Retina (tissue), 1 donor: ENCODE measurements around the gene CEACAM5.
"Not testable (repeated sequence)": the region's sequence is repeated elsewhere in the genome, so short reads cannot be mapped to it uniquely, and the experiment has no call there.

ENCODE experiments used
- DNase-seq: peaks from one replicate; pipeline ENCODE4 v3.0.0-alpha.2; 2016

CEACAM5 gene

DNA sequence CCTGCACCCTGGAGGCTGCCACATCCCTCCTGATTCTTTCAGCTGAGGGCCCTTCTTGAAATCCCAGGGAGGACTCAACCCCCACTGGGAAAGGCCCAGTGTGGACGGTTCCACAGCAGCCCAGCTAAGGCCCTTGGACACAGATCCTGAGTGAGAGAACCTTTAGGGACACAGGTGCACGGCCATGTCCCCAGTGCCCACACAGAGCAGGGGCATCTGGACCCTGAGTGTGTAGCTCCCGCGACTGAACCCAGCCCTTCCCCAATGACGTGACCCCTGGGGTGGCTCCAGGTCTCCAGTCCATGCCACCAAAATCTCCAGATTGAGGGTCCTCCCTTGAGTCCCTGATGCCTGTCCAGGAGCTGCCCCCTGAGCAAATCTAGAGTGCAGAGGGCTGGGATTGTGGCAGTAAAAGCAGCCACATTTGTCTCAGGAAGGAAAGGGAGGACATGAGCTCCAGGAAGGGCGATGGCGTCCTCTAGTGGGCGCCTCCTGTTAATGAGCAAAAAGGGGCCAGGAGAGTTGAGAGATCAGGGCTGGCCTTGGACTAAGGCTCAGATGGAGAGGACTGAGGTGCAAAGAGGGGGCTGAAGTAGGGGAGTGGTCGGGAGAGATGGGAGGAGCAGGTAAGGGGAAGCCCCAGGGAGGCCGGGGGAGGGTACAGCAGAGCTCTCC, 6.9 kb upstream of the CEACAM5 start:
- no peak for DNase-seq

DNA sequence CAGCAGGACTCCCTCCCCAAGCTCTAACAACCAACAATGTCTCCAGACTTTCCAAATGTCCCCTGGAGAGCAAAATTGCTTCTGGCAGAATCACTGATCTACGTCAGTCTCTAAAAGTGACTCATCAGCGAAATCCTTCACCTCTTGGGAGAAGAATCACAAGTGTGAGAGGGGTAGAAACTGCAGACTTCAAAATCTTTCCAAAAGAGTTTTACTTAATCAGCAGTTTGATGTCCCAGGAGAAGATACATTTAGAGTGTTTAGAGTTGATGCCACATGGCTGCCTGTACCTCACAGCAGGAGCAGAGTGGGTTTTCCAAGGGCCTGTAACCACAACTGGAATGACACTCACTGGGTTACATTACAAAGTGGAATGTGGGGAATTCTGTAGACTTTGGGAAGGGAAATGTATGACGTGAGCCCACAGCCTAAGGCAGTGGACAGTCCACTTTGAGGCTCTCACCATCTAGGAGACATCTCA, 6.2 kb upstream of the CEACAM5 start:
- no peak for DNase-seq

DNA sequence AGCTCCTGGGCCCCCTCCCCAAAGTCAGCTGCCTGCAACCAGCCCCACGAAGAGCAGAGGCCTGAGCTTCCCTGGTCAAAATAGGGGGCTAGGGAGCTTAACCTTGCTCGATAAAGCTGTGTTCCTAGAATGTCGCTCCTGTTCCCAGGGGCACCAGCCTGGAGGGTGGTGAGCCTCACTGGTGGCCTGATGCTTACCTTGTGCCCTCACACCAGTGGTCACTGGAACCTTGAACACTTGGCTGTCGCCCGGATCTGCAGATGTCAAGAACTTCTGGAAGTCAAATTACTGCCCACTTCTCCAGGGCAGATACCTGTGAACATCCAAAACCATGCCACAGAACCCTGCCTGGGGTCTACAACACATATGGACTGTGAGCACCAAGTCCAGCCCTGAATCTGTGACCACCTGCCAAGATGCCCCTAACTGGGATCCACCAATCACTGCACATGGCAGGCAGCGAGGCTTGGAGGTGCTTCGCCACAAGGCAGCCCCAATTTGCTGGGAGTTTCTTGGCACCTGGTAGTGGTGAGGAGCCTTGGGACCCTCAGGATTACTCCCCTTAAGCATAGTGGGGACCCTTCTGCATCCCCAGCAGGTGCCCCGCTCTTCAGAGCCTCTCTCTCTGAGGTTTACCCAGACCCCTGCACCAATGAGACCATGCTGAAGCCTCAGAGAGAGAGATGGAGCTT, 4.7 kb upstream of the CEACAM5 start:
- DNase-seq: no peak

DNA sequence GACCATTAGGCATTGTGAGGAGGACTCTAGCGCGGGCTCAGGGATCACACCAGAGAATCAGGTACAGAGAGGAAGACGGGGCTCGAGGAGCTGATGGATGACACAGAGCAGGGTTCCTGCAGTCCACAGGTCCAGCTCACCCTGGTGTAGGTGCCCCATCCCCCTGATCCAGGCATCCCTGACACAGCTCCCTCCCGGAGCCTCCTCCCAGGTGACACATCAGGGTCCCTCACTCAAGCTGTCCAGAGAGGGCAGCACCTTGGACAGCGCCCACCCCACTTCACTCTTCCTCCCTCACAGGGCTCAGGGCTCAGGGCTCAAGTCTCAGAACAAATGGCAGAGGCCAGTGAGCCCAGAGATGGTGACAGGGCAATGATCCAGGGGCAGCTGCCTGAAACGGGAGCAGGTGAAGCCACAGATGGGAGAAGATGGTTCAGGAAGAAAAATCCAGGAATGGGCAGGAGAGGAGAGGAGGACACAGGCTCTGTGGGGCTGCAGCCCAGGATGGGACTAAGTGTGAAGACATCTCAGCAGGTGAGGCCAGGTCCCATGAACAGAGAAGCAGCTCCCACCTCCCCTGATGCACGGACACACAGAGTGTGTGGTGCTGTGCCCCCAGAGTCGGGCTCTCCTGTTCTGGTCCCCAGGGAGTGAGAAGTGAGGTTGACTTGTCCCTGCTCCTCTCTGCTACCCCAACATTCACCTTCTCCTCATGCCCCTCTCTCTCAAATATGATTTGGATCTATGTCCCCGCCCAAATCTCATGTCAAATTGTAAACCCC, 2.8 kb upstream of the CEACAM5 start:
- no peak for DNase-seq

DNA sequence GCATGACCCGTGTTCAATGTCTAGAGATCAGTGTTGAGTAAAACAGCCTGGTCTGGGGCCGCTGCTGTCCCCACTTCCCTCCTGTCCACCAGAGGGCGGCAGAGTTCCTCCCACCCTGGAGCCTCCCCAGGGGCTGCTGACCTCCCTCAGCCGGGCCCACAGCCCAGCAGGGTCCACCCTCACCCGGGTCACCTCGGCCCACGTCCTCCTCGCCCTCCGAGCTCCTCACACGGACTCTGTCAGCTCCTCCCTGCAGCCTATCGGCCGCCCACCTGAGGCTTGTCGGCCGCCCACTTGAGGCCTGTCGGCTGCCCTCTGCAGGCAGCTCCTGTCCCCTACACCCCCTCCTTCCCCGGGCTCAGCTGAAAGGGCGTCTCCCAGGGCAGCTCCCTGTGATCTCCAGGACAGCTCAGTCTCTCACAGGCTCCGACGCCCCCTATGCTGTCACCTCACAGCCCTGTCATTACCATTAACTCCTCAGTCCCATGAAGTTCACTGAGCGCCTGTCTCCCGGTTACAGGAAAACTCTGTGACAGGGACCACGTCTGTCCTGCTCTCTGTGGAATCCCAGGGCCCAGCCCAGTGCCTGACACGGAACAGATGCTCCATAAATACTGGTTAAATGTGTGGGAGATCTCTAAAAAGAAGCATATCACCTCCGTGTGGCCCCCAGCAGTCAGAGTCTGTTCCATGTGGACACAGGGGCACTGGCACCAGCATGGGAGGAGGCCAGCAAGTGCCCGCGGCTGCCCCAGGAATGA, 1.5 kb upstream of the CEACAM5 start:
- peak; percentile 46 for DNase-seq

DNA sequence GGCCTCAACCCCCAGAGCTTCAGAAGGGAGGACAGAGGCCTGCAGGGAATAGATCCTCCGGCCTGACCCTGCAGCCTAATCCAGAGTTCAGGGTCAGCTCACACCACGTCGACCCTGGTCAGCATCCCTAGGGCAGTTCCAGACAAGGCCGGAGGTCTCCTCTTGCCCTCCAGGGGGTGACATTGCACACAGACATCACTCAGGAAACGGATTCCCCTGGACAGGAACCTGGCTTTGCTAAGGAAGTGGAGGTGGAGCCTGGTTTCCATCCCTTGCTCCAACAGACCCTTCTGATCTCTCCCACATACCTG, 969 bp upstream of the CEACAM5 start:
- no peak for DNase-seq

DNA sequence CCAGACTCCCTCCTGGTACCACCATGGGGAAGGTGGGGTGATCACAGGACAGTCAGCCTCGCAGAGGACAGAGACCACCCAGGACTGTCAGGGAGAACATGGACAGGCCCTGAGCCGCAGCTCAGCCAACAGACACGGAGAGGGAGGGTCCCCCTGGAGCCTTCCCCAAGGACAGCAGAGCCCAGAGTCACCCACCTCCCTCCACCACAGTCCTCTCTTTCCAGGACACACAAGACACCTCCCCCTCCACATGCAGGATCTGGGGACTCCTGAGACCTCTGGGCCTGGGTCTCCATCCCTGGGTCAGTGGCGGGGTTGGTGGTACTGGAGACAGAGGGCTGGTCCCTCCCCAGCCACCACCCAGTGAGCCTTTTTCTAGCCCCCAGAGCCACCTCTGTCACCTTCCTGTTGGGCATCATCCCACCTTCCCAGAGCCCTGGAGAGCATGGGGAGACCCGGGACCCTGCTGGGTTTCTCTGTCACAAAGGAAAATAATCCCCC, 505 bp upstream of the CEACAM5 start:
- DNase-seq: no peak

DNA sequence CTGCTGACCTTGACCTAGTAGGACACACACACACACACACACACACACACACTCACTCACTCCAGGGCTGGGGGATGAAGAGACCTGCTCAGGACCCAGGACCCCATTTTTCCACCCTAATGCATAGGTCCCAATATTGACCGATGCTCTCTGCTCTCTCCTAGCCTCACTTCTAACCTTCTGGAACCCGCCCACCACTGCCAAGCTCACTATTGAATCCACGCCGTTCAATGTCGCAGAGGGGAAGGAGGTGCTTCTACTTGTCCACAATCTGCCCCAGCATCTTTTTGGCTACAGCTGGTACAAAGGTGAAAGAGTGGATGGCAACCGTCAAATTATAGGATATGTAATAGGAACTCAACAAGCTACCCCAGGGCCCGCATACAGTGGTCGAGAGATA, 1.1 kb downstream of the CEACAM5 start:
- DNase-seq: not testable (repeated sequence)

DNA sequence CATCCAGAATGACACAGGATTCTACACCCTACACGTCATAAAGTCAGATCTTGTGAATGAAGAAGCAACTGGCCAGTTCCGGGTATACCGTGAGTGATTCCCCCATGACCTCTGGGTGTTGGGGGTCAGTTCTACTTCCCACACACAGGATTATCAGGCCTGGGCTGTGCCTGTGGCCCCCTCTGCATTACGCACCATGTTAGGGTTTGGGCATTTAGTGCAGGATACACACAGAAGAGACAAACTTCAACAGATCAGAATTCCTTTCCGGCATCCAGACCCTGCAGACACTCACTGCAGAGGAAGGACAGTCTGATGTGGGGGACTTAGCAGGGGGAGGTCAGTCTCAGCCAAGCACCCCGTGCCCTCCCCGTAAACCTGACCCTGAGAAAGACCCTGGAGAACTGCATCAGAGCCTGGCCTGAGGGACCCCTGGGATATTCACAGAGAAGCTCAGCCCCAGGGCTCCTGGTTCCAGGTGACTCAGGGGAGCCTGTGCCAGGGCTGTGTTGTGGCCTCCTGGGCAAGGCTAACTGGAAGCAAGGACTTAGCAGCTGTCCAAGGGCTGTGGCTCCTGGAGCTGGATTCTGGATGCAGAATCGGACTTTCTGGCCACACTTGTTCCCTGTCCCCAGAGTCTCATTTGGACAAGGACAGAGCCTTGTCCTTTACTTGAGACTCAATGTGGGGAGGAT, 1.7 kb downstream of the CEACAM5 start:
- DNase-seq: no peak

DNA sequence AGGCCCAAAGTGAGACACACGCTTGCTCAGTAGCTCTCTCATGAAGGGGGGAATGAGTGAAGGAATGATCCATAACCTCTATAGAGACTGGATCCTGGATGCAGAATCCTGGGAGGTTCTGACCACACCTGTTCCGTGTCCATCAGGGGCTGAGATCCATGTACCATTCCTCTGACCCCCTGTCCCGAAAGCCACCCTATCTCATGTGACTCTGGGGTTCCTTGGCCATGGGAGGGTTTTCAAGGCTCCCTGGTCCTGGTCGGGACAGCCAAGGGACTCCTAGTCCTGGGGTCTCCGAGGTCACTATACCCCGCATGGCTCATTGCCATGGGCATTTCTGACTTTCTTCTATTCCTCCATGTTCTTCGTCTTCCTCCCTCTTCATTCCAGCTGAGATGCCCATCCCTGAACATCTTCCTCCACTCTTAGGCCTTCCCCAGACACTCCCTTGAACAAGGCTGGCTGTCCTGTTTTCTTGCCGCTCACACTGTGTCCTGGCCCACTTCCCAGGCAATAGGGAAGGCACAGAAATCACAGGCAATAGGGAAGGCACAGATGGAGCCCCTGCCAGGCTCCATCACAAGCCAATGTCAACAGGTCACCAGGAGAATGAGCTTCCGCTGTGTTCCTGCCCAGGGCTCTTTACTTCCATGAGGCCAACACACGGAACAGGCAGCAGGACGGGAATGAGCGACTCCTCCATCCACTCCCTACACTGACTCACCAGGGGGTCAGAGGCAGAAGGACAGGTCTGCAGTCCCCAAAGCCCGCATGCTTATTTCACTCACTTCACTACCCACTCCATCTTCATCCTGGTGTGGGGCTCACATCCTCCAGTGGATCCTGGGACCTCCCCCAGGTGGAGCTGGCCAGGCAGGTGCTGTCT, 3.2 kb downstream of the CEACAM5 start:
- DNase-seq: no peak

DNA sequence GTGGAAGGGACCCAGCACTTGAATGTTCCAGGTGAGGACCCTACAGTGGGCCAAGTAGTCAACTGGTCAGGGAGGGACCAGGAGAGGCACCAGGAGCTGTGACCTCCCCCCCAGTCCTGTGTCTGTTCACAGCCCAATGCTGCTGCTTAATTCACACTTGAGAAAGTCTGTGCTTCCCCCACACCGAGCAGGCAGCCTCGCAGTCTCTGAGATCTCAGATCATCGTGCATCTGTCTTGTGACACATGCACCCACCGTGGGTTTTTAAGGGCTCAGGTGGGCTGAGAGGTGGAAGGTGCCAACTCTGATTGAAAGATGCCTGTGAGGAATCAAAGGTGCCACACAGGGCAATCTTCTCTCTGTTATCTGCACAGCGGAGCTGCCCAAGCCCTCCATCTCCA, 6.2 kb downstream of the CEACAM5 start:
- no peak for DNase-seq

DNA sequence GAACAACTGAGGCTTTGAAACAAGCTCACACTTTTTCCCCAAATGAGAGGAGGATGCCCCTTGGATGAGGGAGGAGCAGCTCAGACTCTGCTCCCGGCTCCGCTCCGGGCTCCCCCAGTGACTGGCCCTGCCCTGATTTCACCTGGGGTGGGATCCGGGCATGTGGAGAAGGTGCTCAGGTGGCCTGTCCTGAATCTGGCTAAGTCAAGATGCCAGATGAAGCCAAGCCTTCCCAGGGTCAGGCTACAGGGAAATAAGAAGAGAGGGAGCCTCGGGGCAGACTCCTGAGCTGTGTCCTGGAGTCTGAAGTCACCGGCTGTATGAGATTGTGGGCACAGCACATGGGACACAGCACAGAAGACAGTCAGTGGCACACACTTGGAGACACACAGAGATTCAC, 10.3 kb downstream of the CEACAM5 start:
- no peak for DNase-seq

DNA sequence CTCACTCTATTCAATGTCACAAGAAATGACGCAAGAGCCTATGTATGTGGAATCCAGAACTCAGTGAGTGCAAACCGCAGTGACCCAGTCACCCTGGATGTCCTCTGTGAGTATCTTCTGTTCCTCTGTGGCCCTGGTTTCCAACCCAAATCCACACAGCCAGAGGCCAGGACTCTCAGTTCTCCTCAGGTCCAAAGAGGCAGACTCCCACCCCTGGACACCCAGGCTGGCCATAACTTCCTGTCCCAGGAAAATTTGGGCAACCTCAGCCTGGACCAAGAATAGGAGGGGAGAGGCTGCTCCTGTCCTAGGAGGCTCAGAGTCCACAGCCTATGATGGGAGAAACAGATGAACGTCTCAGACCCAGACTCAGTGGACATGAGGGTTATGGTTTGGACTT, 11.7 kb downstream of the CEACAM5 start:
- DNase-seq: no peak

DNA sequence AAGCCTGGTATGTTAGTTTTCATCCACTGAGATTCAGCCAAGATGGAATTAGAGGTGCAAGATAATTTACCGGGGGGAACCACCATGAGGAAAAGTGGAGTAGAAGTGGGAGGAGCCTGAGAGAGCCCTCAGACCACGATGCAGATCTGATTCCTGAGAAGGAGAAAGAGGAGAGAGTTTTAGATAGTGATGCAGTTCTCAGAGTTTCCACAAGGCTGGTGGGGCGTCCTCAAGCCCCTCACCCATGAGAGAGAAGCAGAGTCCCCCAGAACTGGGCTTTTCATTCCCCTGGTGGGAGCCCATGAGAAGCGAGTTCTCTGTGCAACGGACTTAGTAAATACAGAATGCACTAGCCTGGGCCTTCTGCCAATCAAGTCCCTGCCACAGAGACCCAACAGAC, 18.1 kb downstream of the CEACAM5 start:
- DNase-seq: no peak

DNA sequence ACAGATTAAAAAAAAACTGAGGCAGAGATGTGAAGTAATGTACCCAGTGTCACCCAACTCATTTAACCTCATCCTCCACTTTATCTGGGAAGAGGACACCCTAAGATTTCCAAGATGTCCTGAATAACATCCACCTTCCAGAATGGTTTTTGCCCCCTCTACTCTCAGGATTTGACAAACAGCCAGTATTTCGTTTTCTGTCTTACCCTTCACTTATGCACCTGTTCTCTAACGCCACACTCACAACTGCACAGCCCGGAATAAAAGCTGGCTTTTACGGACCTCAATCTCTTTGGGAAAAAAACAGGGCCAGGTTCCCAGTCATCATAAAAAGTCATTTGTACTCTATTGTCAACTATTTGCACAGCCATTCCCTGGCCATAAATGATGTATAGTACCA, 25.7 kb downstream of the CEACAM5 start:
- DNase-seq: no peak

DNA sequence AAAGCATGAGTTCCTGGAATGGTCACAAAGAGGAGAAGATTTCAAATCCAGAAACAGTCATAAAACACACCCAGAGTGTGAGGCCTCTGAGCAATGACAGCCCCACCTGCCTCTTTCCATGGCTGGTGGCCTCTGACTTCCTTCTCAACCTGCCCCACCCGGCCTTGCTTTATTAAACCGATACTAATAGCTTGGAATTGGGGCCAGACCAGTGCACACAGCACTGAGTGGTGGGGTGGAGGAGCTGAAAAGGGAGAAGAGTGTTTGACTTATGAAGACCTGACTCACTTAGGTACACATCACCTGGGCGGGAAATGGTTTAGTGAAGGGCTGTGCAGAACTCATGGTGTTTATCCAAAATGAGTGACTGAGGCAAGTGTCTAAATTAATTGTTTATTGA, 26.2 kb downstream of the CEACAM5 start:
- no peak for DNase-seq

DNA sequence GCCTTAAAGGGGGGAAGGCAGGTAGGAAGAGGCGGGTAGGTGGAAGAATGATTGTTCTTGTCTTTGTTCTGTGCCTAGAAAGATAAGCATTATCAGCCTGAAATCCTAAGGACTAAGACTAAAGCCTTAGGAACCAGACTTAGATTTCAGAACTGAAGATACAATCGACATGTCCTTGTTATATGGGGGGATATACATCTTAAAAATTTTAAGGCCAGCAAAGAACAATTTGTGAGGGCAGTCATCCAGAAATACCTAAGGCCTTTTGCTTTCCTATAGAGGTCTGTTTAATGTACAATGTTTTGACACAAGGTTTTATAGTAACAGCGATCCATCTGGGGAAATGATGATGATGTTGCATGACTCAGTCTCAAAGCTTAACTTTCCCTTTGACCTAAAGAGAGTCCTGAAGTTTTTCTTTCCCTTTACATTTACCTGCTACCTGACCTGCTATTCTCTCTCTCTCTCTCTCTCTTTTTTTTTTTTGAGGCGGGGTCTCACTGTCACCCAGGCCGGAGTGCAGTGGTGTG, 26.7 kb downstream of the CEACAM5 start:
- no peak for DNase-seq

DNA sequence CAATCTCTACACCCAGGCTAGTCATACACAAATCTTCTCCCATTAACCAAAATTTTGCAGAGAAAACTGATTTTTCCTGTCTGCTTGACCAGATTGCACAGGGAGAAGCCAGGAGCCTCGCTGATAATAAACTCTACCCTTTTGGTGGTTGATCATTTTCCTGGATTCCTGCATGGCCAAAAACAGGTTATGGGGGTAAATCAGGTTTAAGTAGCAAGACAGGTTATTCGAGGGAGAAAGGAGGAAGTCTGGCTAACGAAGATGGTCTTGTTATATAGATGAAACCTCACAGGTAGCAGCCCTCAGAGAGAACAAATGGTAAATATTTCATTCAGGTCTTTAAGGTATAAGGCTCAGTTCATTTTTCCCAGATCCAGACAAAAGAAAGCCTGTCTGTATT, 30.9 kb downstream of the CEACAM5 start:
- no peak for DNase-seq

DNA sequence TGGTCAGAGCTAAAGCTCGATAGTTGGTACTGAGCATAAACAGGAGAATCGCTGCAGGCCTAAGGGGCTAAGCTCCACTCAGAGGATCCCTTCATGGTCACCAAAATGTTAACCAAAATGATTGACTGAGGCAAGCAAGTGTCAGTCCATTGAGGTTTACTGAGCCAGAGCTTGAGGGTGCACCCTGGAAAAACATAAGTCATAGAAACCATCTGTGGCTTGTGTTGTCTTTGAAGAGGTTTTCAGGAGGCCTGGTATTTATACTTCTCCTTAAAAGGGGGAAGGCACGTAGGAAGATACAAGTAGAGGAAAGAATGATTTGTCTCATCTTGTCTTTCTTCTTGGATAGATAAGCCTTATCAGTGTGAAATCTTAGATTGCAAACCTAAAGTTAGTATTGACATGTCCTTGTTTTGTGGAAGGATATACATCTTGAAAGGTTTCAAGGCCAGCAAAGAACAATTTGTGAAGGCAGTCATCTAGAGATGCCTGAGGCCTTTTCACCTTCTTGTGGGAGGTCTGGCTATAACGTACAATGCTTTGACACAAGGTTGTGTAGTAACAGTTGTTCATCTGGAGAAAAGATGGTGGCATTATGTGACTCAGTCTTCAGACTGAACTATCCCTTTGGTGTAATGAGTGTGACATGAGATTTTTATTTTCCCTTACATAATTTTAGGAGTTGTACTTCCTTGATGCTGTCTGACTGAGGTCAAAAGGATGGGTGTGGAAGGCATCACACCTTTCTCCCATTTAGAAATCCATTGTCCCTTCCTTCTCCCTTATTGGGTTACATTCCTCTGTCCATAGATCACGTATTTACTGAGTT, 32.2 kb downstream of the CEACAM5 start:
- no peak for DNase-seq

DNA sequence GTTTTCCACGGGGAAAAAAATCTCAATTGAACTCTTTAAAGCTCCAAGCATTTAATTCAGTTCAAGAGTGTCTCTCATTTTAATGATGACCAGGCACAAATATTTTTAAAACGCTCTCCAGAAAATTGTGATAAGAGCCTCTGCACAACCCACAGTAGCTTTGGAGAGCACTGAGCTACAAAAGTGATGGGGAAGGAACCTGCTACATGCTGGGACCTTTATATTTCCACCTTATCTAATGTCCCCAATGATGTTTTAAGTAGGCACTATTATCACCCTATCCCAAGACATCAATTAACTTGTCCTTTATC, 32.8 kb downstream of the CEACAM5 start:
- DNase-seq: no peak
